ENCODE results near the gene CACNA1C.

Gene CACNA1C

DNA sequence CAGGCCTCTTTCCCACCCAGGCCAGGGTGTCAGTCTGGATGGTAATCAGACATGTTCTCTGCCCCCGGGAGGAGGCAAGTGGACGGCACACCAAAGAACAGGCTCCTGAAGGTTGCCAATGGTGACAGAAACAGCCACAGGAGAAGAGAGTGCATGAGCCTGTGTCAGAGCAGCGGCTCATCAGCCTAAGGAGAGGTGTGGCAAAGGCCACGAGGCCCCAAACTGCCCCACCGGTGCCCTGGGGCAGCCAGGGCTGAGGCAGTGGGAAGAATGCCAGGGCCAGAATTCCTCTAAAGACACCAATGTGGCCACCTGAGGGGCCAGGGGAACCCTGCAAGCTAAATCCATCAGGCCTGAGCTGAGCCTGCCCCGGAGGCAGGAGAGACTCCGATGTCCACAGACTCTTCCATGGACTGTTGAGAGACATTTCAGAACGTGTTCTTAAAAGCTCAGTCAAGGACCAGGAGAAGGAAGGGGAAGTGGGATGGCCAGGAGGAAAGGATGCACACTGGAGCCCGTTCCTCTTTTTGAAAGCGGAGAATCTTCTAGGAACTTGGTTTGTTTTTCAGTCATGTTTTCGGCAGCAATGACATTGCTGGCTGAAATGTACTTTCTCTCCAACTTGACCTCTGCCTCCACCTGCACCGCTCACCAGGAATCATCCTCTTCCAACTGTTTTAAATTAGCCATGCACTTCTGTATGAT is 565.7 kb downstream of the CACNA1C start:
- no peak for TF ChIP-seq CTCF (IDR thresholded peaks at IDR 0.05; ENCODE audit: extremely low read depth, missing control alignments)
- no peak for DNase-seq (ENCODE audit: low spot score)

DNA sequence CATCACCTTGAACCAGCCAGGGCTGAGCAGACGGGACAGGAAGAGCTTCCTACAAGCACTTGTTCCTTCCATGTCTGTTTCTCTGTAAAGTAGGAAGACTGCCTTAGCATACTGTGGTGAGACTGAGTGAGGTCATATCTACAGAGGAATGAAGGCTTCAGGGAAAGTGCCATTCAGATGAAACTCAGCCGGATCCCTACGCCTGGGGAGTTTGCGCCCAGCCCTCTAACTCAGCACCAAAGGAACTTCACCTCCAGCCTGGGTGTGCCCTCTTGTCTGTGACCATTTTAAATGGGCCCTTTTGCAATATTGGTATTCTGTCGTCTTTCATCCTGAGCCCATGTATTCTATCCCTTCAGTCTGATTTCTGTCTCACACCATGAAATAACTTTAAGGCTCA is 566.3 kb downstream of the CACNA1C start:
- no peak for TF ChIP-seq CTCF (IDR thresholded peaks at IDR 0.05; ENCODE audit: extremely low read depth, missing control alignments)
- no peak for DNase-seq (ENCODE audit: low spot score)

- no peak for DNase-seq (ENCODE audit: low spot score)
- TF ChIP-seq CTCF (IDR thresholded peaks at IDR 0.05; ENCODE audit: extremely low read depth, missing control alignments) = no peak
Observed at GRCh38 chr12:2622460-2622859, 569.7 kb downstream of the CACNA1C start.

GRCh38 chr12:2623472-2623871 is 570.7 kb downstream of the CACNA1C start:
- DNase-seq (ENCODE audit: low spot score) = no peak
- no peak for TF ChIP-seq CTCF (IDR thresholded peaks at IDR 0.05; ENCODE audit: extremely low read depth, missing control alignments)

DNA sequence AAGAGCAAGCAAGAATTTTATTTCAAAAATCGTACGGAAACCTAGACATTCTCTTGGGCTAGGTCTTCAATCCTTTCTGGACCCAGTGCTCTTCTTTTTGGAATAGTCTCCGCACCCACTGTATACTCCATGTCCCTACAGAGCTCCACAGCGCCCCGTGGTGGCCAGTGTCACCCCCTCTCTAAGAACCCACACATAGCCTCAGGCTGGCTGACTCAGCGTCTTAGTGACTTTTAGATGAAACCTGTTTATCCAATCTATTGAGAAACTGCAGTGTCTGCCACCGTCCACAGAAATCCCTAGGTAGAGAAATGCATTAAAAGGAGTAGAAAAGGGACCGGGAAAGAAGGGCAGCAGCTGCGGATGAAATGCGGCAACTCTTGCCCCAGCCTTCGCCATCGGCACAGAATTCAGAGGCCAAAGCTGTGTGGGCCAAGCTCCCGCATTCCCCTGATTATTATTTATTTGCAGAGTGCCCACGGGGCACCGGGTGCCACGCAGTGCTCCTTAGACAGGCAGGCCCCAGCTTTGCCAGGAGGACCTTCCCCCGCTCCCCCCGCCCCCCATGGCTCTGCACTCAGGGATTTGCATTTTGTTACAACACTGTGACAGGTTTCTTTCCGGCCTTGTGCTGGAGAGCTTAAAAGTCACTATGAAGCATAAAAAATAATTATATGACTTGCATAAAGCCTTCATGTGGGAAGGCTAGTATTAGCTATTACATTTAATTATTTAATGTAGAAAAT is 571.9 kb downstream of the CACNA1C start:
- TF ChIP-seq CTCF (IDR thresholded peaks at IDR 0.05; ENCODE audit: extremely low read depth, missing control alignments) = no peak
- DNase-seq (ENCODE audit: low spot score) = no peak

DNA sequence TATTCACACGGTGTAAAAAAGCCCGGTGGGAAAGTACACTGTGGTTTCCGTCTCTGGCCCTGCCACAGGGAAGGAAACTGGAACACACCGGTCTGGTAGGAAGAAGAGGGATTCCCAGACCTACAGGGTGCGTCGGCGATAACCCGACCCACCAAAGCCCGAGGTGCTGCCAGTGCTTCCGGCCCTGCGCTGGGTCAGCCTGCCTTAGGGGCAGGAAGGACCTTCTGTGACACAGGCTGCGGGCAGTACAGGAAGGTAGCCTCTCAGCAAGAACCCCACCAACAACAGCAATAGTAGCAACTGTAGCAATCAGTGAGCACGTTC is 572.5 kb downstream of the CACNA1C start:
- no peak for TF ChIP-seq CTCF (IDR thresholded peaks at IDR 0.05; ENCODE audit: extremely low read depth, missing control alignments)
- DNase-seq (ENCODE audit: low spot score) = no peak

GRCh38 chr12:2627076-2627834 is 574.5 kb downstream of the CACNA1C start:
- TF ChIP-seq CTCF (IDR thresholded peaks at IDR 0.05; ENCODE audit: extremely low read depth, missing control alignments) = no peak
- no peak for DNase-seq (ENCODE audit: low spot score)

All from GM20000 (cell line).